ENCODE data around the gene MANBA.
A peak's percentile ranks its signal among the peaks of the same experiment; 100 is the strongest.

Gene MANBA

GRCh38 chr4:102736636-102737549 is 23.9 kb downstream of the MANBA start:
- Histone ChIP-seq H3K4me3 (ENCODE audit: low read length, poor library complexity, severe bottlenecking) (no peak overlapping the region), H3K36me3 (ENCODE audit: insufficient read depth, low read length) (no peaks in the 10 kb centered on the region; the same call in 1 of the 2 replicates), H3K9me3 (ENCODE audit: insufficient read depth, low read depth, low read length) (0 out of 2 replicates have a peak, but pooled peaks cover 2% of the 10 kb centered on the region), H4K20me1 (ENCODE audit: insufficient read depth, low read length, poor library complexity, severe bottlenecking) (no peaks in the 10 kb centered on the region), H3K4me2 (ENCODE audit: low read depth, low read length, poor library complexity, severe bottlenecking) (no peak overlapping the region), H2AFZ (ENCODE audit: low read length) (no peak overlapping the region), H3K9me2 (replicated peaks; ENCODE audit: low read depth, low read length) (no peaks in the 10 kb centered on the region), H3K4me1 (ENCODE audit: insufficient read depth, low read length, poor library complexity, severe bottlenecking) (peaks cover 15% of the 10 kb centered on the region), H3K9ac (ENCODE audit: low read depth, low read length, poor library complexity, severe bottlenecking) (no peak overlapping the region), H3F3A (ENCODE audit: low read depth) (no peaks in the 10 kb centered on the region), H3K27me3 (ENCODE audit: insufficient read depth, low read length, poor library complexity, severe bottlenecking) (no peaks in the 10 kb centered on the region), H3K79me2 (ENCODE audit: insufficient read depth, low read length) (peaks cover 19% of the 10 kb centered on the region)
- TF ChIP-seq CTCF (conservative IDR thresholded peaks at IDR 0.05; ENCODE audit: low read length) = no peak
- TF ChIP-seq EZH2phosphoT487 (IDR thresholded peaks at IDR 0.05; ENCODE audit: borderline replicate concordance) = no peak

- Histone ChIP-seq H3F3A (ENCODE audit: low read depth) (no peaks in the 10 kb centered on the region), H3K79me2 (ENCODE audit: insufficient read depth, low read length) (peaks cover 19% of the 10 kb centered on the region), H4K20me1 (ENCODE audit: insufficient read depth, low read length, poor library complexity, severe bottlenecking) (no peaks in the 10 kb centered on the region), H3K4me1 (ENCODE audit: insufficient read depth, low read length, poor library complexity, severe bottlenecking) (peaks cover 15% of the 10 kb centered on the region), H3K36me3 (ENCODE audit: insufficient read depth, low read length) (no peaks in the 10 kb centered on the region), H3K9me3 (ENCODE audit: insufficient read depth, low read depth, low read length) (peaks cover 1% of the 10 kb centered on the region; the same call in 1 of the 2 replicates), H3K27me3 (ENCODE audit: insufficient read depth, low read length, poor library complexity, severe bottlenecking) (no peaks in the 10 kb centered on the region), H3K4me3 (ENCODE audit: low read length, poor library complexity, severe bottlenecking) (no peak overlapping the region), H3K9ac (ENCODE audit: low read depth, low read length, poor library complexity, severe bottlenecking) (no peak overlapping the region), H2AFZ (ENCODE audit: low read length) (no peak overlapping the region), H3K9me2 (replicated peaks; ENCODE audit: low read depth, low read length) (no peaks in the 10 kb centered on the region), H3K4me2 (ENCODE audit: low read depth, low read length, poor library complexity, severe bottlenecking) (no peak overlapping the region)
- TF ChIP-seq EZH2phosphoT487 (IDR thresholded peaks at IDR 0.05; ENCODE audit: borderline replicate concordance) = no peak
- TF ChIP-seq CTCF (conservative IDR thresholded peaks at IDR 0.05; ENCODE audit: low read length) = no peak
Observed at GRCh38 chr4:102735582-102735981, 25.2 kb downstream of the MANBA start.

GRCh38 chr4:102734591-102735385 is 26.0 kb downstream of the MANBA start:
- no peak overlapping the region for H3K9ac ChIP-seq (ENCODE audit: low read depth, low read length, poor library complexity, severe bottlenecking)
- peaks cover 6% of the 10 kb centered on the region; the same call in 1 of the 2 replicates for H3K9me3 ChIP-seq (ENCODE audit: insufficient read depth, low read depth, low read length)
- peak overlapping the region; percentile 26 for H3K4me2 ChIP-seq (ENCODE audit: low read depth, low read length, poor library complexity, severe bottlenecking)
- H3K4me3 ChIP-seq (ENCODE audit: low read length, poor library complexity, severe bottlenecking) = no peak overlapping the region
- H2AFZ ChIP-seq (ENCODE audit: low read length) = no peak overlapping the region
- no peaks in the 10 kb centered on the region for H3F3A ChIP-seq (ENCODE audit: low read depth)
- peaks cover 15% of the 10 kb centered on the region for H3K4me1 ChIP-seq (ENCODE audit: insufficient read depth, low read length, poor library complexity, severe bottlenecking)
- no peaks in the 10 kb centered on the region for H3K27me3 ChIP-seq (ENCODE audit: insufficient read depth, low read length, poor library complexity, severe bottlenecking)
- peaks cover 19% of the 10 kb centered on the region for H3K79me2 ChIP-seq (ENCODE audit: insufficient read depth, low read length)
- TF ChIP-seq CTCF (conservative IDR thresholded peaks at IDR 0.05; ENCODE audit: low read length) = no peak
- TF ChIP-seq EZH2phosphoT487 (IDR thresholded peaks at IDR 0.05; ENCODE audit: borderline replicate concordance) = no peak
- no peaks in the 10 kb centered on the region for H4K20me1 ChIP-seq (ENCODE audit: insufficient read depth, low read length, poor library complexity, severe bottlenecking)
- H3K36me3 ChIP-seq (ENCODE audit: insufficient read depth, low read length) = no peaks in the 10 kb centered on the region
- H3K9me2 ChIP-seq (replicated peaks; ENCODE audit: low read depth, low read length) = no peaks in the 10 kb centered on the region

All from Loucy (cell line).